Smooth muscle cell (in vitro differentiated cells): ENCODE results near the gene FYB2. TPM values are rescaled to one million over a fixed set of nuclear protein-coding genes. Genes with fewer than 3 reads are reported as not detected.

ENCODE experiments used
- DNase-seq: peaks from one replicate; lab custom pipeline; 2025; ENCODE audit not compliant: unreplicated experiment; lab: John Stamatoyannopoulos, UW
- H2AFZ ChIP-seq: fragments of 200-600 bp; sonication (generic); 2 replicates; pipeline ENCODE4 v1.6.0; 2016; ENCODE audit warnings: antibody characterized with exemption, low read depth, mild to moderate bottlenecking
- H3F3A ChIP-seq: fragments of 200-600 bp; sonication (generic); 2 replicates; pipeline ENCODE4 v1.6.0; 2017; ENCODE audit warnings: antibody characterized with exemption, low read depth
- H3K27ac ChIP-seq: fragments of 200-600 bp; sonication (generic); 2 replicates; pipeline ENCODE4 v1.5.1; 2016; ENCODE audit warnings: low read depth, mild to moderate bottlenecking
- H3K27me3 ChIP-seq: fragments of 200-600 bp; sonication (generic); 2 replicates; pipeline ENCODE4 v1.6.1; 2016; ENCODE audit warnings: low read depth, mild to moderate bottlenecking
- H3K36me3 ChIP-seq: fragments of 200-600 bp; sonication (generic); 2 replicates; pipeline ENCODE4 v1.5.1; 2016; ENCODE audit warnings: low read depth
- H3K4me1 ChIP-seq: fragments of 200-600 bp; sonication (generic); 2 replicates; pipeline ENCODE4 v1.5.1; 2016; ENCODE audit warnings: low read depth
- H3K4me2 ChIP-seq: fragments of 200-600 bp; sonication (generic); 2 replicates; pipeline ENCODE4 v1.6.0; 2016; ENCODE audit warnings: mild to moderate bottlenecking
- H3K4me3 ChIP-seq: fragments of 200-600 bp; sonication (generic); 2 replicates; pipeline ENCODE4 v1.5.1; 2016; ENCODE audit warnings: mild to moderate bottlenecking
- H3K79me2 ChIP-seq: fragments of 200-600 bp; sonication (generic); 2 replicates; pipeline ENCODE4 v1.6.0; 2016; ENCODE audit warnings: low read depth, mild to moderate bottlenecking
- H3K9ac ChIP-seq: fragments of 200-600 bp; sonication (generic); 2 replicates; pipeline ENCODE4 v1.6.0; 2016; ENCODE audit warnings: low read depth
- H3K9me3 ChIP-seq: fragments of 200-600 bp; sonication (generic); replicated peaks from 2 replicates; pipeline ENCODE4 v1.5.1; 2016; ENCODE audit warnings: low read depth
- H4K20me1 ChIP-seq: fragments of 200-600 bp; sonication (generic); 2 replicates; pipeline ENCODE4 v1.6.0; 2016; ENCODE audit warnings: low read depth
- WGBS: methylation state at CpG from one replicate; pipeline ENCODE4 v1.1.7; 2016; ENCODE audit warnings: low lambda C conversion rate; 5-methylcytosine and 5-hydroxymethylcytosine counted together
- polyA plus RNA-seq: library from polyadenylated mRNA; unstranded; fragments of >200 nt; fragmentation: Nextera tagmentation; extraction: Ambion mirVana; gene quantifications from 2 replicates; pipeline ENCODE4 v1.2.1, GENCODE V29; 2016
- total RNA-seq: library from RNA; depleted of rRNA; stranded (reverse); fragments of >200 nt; gene quantifications from 2 replicates; pipeline ENCODE4 v1.2.3, GENCODE V29; 2014
- TF ChIP-seq, protein P1 (sequence below): fragments of 200-600 bp; sonication (generic); IDR thresholded peaks from 2 replicates; pipeline ENCODE4 v1.5.1; 2017; ENCODE audit warnings: borderline replicate concordance, mild to moderate bottlenecking, antibody characterized with exemption; ENCODE audit not compliant: insufficient read depth, poor library complexity, severe bottlenecking

FYB2 gene
- total and polyA plus RNA-seq, 2 experiments from 2014 or later, result 0.65 to 3.6 TPM

DNA sequence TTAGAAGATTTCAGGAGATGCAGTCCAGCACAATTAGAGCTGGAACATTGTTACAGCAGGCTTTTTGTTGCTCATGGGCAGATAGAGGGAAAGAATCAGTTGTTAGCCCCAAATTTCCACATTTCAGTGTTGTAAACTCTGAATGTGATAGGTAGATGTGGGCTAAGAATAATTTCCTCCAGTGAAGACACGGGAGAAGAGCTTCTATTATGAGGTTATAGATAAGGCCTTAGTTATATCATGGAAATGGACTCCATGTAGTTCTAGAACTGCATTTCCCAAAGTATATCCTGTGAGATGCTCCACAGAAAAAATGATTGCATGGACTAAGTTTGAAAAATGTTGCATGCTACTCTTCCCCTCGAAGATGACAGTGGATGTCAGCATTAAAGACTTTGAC, 109.2 kb downstream of the FYB2 start:
- Histone ChIP-seq H3K27me3 (no peaks in the 10 kb centered on the region), H3K4me1 (no peaks in the 10 kb centered on the region), H3K27ac (no peak overlapping the region), H3K79me2 (no peaks in the 10 kb centered on the region), H3K4me2 (peak overlapping the region; percentile 60), H3F3A (no peaks in the 10 kb centered on the region), H2AFZ (no peak overlapping the region), H3K9me3 (no peaks in the 10 kb centered on the region), H4K20me1 (no peaks in the 10 kb centered on the region), H3K4me3 (no peak overlapping the region), H3K36me3 (no peaks in the 10 kb centered on the region), H3K9ac (no peak overlapping the region)
- no peak for DNase-seq
- WGBS, result 61% methylated on average over 2 of the region's 2 CpGs
- TF ChIP-seq, protein P1, sequence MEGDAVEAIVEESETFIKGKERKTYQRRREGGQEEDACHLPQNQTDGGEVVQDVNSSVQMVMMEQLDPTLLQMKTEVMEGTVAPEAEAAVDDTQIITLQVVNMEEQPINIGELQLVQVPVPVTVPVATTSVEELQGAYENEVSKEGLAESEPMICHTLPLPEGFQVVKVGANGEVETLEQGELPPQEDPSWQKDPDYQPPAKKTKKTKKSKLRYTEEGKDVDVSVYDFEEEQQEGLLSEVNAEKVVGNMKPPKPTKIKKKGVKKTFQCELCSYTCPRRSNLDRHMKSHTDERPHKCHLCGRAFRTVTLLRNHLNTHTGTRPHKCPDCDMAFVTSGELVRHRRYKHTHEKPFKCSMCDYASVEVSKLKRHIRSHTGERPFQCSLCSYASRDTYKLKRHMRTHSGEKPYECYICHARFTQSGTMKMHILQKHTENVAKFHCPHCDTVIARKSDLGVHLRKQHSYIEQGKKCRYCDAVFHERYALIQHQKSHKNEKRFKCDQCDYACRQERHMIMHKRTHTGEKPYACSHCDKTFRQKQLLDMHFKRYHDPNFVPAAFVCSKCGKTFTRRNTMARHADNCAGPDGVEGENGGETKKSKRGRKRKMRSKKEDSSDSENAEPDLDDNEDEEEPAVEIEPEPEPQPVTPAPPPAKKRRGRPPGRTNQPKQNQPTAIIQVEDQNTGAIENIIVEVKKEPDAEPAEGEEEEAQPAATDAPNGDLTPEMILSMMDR, result no peak

DNA sequence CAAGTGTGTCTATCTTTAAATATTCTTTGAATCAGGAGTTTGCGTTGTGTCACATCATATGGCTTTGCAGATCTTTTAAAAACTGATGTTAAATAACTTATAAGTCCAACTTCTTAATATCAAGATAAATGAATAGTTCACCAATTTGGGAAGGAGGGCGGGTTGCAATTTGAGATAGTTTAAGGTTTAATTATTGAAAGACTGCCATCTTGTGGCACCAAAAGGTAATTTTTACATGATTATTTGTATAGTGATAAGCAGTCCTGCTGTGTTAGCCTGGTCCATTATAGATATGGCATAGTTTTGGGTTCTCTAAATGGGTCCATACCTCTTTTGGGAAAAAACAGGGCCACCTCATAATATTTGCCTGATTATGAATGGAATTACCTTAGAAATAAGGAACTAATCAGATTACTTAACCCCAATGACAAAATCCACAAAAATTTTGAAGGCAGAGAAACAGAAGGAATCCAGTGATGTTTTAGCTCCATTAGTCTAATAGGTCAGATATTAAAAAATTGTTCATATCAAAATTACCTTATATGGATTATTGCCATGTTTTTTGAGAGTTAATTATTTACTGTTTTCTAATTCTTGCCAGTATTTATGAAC, 109.8 kb downstream of the FYB2 start:
- TF ChIP-seq, protein P1, result peak; percentile 64
- Histone ChIP-seq H3K79me2 (no peaks in the 10 kb centered on the region), H3K4me3 (no peak overlapping the region), H4K20me1 (no peaks in the 10 kb centered on the region), H3K27me3 (no peaks in the 10 kb centered on the region), H3K4me2 (no peak overlapping the region), H3K27ac (no peak overlapping the region), H3F3A (no peaks in the 10 kb centered on the region), H3K9me3 (no peaks in the 10 kb centered on the region), H2AFZ (no peak overlapping the region), H3K36me3 (no peaks in the 10 kb centered on the region), H3K4me1 (no peaks in the 10 kb centered on the region), H3K9ac (no peak overlapping the region)
- no peak for DNase-seq
- 21% methylated on average over 2 of the region's 2 CpGs for WGBS

DNA sequence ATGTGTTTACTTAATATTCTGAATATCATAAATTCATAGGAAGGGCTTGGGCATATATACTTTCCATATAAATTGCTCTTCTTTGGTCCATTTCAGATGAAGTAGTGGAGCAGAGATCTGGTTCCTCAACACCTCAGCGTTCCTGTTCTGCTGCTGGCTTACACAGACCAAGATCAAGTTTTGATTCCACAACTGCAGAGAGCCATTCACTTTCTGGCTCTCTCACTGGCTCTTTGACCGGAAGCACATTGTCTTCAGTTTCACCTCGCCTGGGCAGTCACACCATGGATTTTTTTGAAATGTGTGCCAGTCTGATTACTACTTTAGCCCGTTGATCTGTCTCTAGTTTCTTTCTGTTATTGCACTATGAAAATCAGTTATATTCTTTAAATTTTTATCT, 111.8 kb downstream of the FYB2 start:
- DNase-seq, result no peak

DNA sequence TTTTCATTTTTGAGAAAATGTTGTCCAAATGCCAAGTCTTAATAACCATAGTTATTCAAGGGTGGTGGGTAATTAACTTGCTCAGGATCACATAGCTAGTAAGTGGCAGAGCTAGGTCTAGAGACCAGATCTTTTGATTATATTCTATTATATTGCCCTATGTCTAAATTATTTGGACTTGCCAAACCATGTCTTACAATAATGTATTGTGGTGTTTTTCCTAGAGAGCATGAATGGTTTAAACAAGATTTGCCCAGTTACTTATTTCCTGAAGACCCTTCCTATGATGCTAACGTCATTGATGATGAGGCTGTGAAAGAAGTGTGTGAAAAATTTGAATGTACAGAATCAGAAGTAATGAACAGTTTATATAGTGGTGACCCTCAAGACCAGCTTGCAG, 115.5 kb downstream of the FYB2 start:
- Histone ChIP-seq H3K27me3 (no peaks in the 10 kb centered on the region), H4K20me1 (no peaks in the 10 kb centered on the region), H3K36me3 (no peaks in the 10 kb centered on the region), H3K4me1 (no peaks in the 10 kb centered on the region), H3K4me3 (no peak overlapping the region), H2AFZ (no peak overlapping the region), H3K9me3 (peaks cover 10% of the 10 kb centered on the region), H3K9ac (no peak overlapping the region), H3K27ac (no peak overlapping the region), H3F3A (no peaks in the 10 kb centered on the region), H3K79me2 (no peaks in the 10 kb centered on the region), H3K4me2 (no peak overlapping the region)
- TF ChIP-seq, protein P1, result no peak
- DNase-seq, result no peak
- 82% methylated on average over 1 of the region's 1 CpG for WGBS

More for the DNA sequence above, 111.8 kb downstream of the FYB2 start:
- WGBS, result 94% methylated on average over 4 of the region's 4 CpGs
- Histone ChIP-seq H3K36me3 (no peaks in the 10 kb centered on the region), H3K27ac (no peak overlapping the region), H3K79me2 (no peaks in the 10 kb centered on the region), H4K20me1 (no peaks in the 10 kb centered on the region), H3K4me1 (no peaks in the 10 kb centered on the region), H3K9ac (no peak overlapping the region), H3F3A (no peaks in the 10 kb centered on the region), H3K4me2 (no peak overlapping the region), H3K4me3 (no peak overlapping the region), H2AFZ (no peak overlapping the region), H3K27me3 (no peaks in the 10 kb centered on the region), H3K9me3 (peaks cover 3% of the 10 kb centered on the region)
- TF ChIP-seq, protein P1, result no peak
